DOHH2 (cell line): ENCODE data around the gene CHRND.

Experiments
- EZH2phosphoT487 ChIP-seq: fragments of 200-600 bp; sonication (generic); IDR thresholded peaks from 2 replicates; pipeline ENCODE4 v1.6.1; 2017; ENCODE audit warnings: borderline replicate concordance, mild to moderate bottlenecking, antibody characterized with exemption, low read length, moderate library complexity, mixed read lengths
- TF ChIP-seq, protein P1 (sequence below): fragments of 200-600 bp; sonication (generic); IDR thresholded peaks from one replicate; pipeline ENCODE4 v1.5.1; 2014; ENCODE audit warnings: antibody characterized with exemption, mild to moderate bottlenecking, low read depth, low read length; ENCODE audit not compliant: poor library complexity, severe bottlenecking

- no peak for TF ChIP-seq EZH2phosphoT487
- TF ChIP-seq, protein P1, sequence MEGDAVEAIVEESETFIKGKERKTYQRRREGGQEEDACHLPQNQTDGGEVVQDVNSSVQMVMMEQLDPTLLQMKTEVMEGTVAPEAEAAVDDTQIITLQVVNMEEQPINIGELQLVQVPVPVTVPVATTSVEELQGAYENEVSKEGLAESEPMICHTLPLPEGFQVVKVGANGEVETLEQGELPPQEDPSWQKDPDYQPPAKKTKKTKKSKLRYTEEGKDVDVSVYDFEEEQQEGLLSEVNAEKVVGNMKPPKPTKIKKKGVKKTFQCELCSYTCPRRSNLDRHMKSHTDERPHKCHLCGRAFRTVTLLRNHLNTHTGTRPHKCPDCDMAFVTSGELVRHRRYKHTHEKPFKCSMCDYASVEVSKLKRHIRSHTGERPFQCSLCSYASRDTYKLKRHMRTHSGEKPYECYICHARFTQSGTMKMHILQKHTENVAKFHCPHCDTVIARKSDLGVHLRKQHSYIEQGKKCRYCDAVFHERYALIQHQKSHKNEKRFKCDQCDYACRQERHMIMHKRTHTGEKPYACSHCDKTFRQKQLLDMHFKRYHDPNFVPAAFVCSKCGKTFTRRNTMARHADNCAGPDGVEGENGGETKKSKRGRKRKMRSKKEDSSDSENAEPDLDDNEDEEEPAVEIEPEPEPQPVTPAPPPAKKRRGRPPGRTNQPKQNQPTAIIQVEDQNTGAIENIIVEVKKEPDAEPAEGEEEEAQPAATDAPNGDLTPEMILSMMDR = peak; percentile 89
These were observed 11.1 kb downstream of the CHRND start for GRCh38 chr2:232537079-232537478.
